ENCODE measurements around the gene ADAMTSL2. TPM values are rescaled to one million over a fixed set of nuclear protein-coding genes. Genes with fewer than 3 reads are reported as not detected.

The ADAMTSL2 gene
- total RNA-seq = under 1 TPM; 0.05 to 0.07 TPM

- CTCF ChIA-PET = interaction anchor here (0.6 to 1.3 kb wide), 4 partner anchors 9 to 208 kb away, joined by 3 to 8 read pairs (median 4); no protein-coding TSS in a partner anchor
- intact Hi-C loops (cut with micrococcal nuclease) = no loop called here
- POLR2A ChIA-PET = no interaction called here
Measured at GRCh38 chr9:133534346-133535291, at the start of gene ADAMTSL2. Gene ADAMTSL2 (plus strand): TSS chr9:133534704. CDS start chr9:133536713, 2,009 bp downstream.

DNA sequence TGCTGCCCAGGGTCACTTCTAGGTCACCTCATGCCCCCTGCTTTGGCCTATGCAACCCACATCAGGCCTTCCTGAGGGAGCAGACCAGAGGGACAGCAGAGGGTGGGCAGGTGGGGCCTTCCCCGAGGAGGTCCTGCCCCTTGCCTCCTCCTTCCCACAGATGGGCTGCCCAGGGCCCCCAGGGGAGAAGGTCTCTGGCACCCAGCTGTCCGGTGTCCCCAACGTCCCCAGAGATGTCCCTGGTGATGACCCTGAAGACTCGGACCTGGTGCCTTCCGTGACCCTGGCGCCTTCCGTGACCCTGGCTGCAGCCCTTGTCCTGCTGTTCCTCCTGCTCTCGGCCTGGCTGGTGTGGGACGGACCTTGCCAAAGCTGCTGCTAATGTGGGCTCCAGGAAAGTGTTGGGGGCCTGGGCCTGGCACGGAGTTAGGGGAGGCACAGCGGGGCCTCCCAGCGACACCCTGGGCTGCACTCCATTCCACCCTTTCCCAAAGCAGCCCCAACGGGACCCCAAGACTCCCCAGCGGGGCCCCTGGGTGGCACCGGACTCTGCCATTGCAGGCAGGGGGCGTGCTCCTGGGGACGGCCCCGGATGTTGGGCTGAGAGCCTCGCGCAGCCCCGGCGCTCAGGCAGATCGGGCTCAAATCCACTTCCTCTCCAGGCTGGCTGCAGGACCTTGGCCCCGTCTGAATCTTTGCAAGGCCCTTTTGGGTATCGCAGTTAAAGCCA lies 48.8 kb upstream of the ADAMTSL2 start:
- no peak overlapping the region for H3K27ac Mint-ChIP-seq

More at GRCh38 chr9:133534346-133535291, at the start of gene ADAMTSL2:
- Mint-ChIP-seq H3K9me3 (no peaks in the 10 kb centered on the region), H3K27me3 (peaks cover 24% of the 10 kb centered on the region), H3K36me3 (no peaks in the 10 kb centered on the region), H3K27ac (no peak within 1 kb of the TSS), H3K4me3 (no peak within 1 kb of the TSS), H3K4me1 (ENCODE audit: low read depth) (peaks cover 6% of the 10 kb centered on the region)
- DNase-seq = peak; percentile 24

GRCh38 chr9:133487331-133487725 lies 47.2 kb upstream of the ADAMTSL2 start:
- no peak for DNase-seq
- Mint-ChIP-seq H3K27me3 (peaks cover 14% of the 10 kb centered on the region), H3K9me3 (no peaks in the 10 kb centered on the region), H3K4me3 (no peak overlapping the region), H3K27ac (no peak overlapping the region), H3K36me3 (no peaks in the 10 kb centered on the region), H3K4me1 (ENCODE audit: low read depth) (no peaks in the 10 kb centered on the region)
- CTCF ChIA-PET = interaction anchor here (0.7 to 4.1 kb wide), 12 partner anchors 9 to 465 kb away, joined by 3 to 40 read pairs (median 5); no protein-coding TSS in a partner anchor
- POLR2A ChIA-PET = no interaction called here
- intact Hi-C loops (cut with micrococcal nuclease) = loop anchor here (2.0 to 10.0 kb wide), 4 partner anchors 133 to 463 kb away; partner anchors contain the start of genes SURF1 and SURF2

More for the DNA sequence above, 48.8 kb upstream of the ADAMTSL2 start:
- Mint-ChIP-seq H3K4me1 (ENCODE audit: low read depth) (no peaks in the 10 kb centered on the region), H3K9me3 (no peaks in the 10 kb centered on the region), H3K27me3 (peaks cover 14% of the 10 kb centered on the region), H3K36me3 (no peaks in the 10 kb centered on the region), H3K4me3 (no peak overlapping the region)
- CTCF ChIA-PET = interaction anchor here (0.7 to 4.1 kb wide), 16 partner anchors 9 to 342 kb away, joined by 3 to 40 read pairs (median 4); partner anchors contain the start of gene CACFD1
- POLR2A ChIA-PET = no interaction called here
- no peak for DNase-seq
- intact Hi-C loops (cut with micrococcal nuclease) = loop anchor here (1.0 to 10.0 kb wide), 5 partner anchors 79 to 461 kb away; partner anchors contain the start of genes SURF1 and SURF2

- H3K36me3 Mint-ChIP-seq = no peaks in the 10 kb centered on the region
- DNase-seq = no peak
- H3K27ac Mint-ChIP-seq = no peak overlapping the region
- peaks cover 14% of the 10 kb centered on the region for H3K27me3 Mint-ChIP-seq
- intact Hi-C loops (cut with micrococcal nuclease) = loop anchor here (10.0 kb wide), 2 partner anchors 134 to 464 kb away; partner anchors contain the start of genes SURF1 and SURF2
- POLR2A ChIA-PET = no interaction called here
- no peaks in the 10 kb centered on the region for H3K9me3 Mint-ChIP-seq
- no peaks in the 10 kb centered on the region for H3K4me1 Mint-ChIP-seq (ENCODE audit: low read depth)
- CTCF ChIA-PET = interaction anchor here (0.9 kb wide), 1 partner anchor 467 kb away, joined by 3 read pairs; no protein-coding TSS in a partner anchor
- H3K4me3 Mint-ChIP-seq = no peak overlapping the region
Measured at GRCh38 chr9:133488686-133489252, 45.7 kb upstream of the ADAMTSL2 start.

GRCh38 chr9:133489253-133490190 lies 45.0 kb upstream of the ADAMTSL2 start:
- no peak overlapping the region for H3K27ac Mint-ChIP-seq
- no peak for DNase-seq
- intact Hi-C loops (cut with micrococcal nuclease) = loop anchor here (10.0 kb wide), 2 partner anchors 135 to 465 kb away; partner anchors contain the start of genes SURF1 and SURF2
- H3K4me1 Mint-ChIP-seq (ENCODE audit: low read depth) = no peaks in the 10 kb centered on the region
- peaks cover 11% of the 10 kb centered on the region for H3K27me3 Mint-ChIP-seq
- POLR2A ChIA-PET = no interaction called here
- CTCF ChIA-PET = no interaction called here
- no peaks in the 10 kb centered on the region for H3K36me3 Mint-ChIP-seq
- no peaks in the 10 kb centered on the region for H3K9me3 Mint-ChIP-seq
- H3K4me3 Mint-ChIP-seq = no peak overlapping the region

DNA sequence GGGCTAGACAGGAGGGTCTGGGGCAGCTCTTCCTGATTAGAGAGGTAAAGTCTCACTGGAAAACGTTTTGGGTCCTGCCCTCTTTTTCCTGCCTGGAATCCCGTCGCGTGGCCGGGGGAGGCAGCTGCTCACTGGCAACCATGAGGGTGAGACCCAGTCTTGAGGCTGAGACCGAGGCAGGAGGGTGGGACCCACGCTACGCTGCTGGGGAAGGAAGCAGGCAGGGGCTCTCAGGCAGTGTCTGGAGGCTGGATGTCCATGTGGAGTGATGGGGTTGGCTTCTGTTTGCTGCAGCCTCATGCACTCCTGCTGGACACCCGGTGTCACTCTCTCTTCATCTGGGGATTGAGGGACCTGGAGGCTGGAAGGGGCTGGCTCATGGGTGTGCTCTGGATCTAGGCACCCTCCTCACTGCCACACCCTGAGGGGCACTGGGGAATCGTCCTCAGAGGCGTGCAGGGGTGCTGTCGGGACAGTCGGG lies 44.3 kb upstream of the ADAMTSL2 start:
- no peak overlapping the region for H3K4me3 Mint-ChIP-seq
- peaks cover 11% of the 10 kb centered on the region for H3K27me3 Mint-ChIP-seq
- H3K27ac Mint-ChIP-seq = no peak overlapping the region
- intact Hi-C loops (cut with micrococcal nuclease) = no loop called here
- DNase-seq = no peak
- H3K4me1 Mint-ChIP-seq (ENCODE audit: low read depth) = no peaks in the 10 kb centered on the region
- no peaks in the 10 kb centered on the region for H3K9me3 Mint-ChIP-seq
- no peaks in the 10 kb centered on the region for H3K36me3 Mint-ChIP-seq
- ChIA-PET POLR2A (no interaction called here), CTCF (no interaction called here)

GRCh38 chr9:133490865-133491655 lies 43.4 kb upstream of the ADAMTSL2 start:
- DNase-seq = no peak
- no peaks in the 10 kb centered on the region for H3K4me1 Mint-ChIP-seq (ENCODE audit: low read depth)
- no peak overlapping the region for H3K4me3 Mint-ChIP-seq
- intact Hi-C loops (cut with micrococcal nuclease) = no loop called here
- peaks cover 11% of the 10 kb centered on the region for H3K27me3 Mint-ChIP-seq
- no peaks in the 10 kb centered on the region for H3K36me3 Mint-ChIP-seq
- ChIA-PET CTCF (no interaction called here), POLR2A (no interaction called here)
- H3K9me3 Mint-ChIP-seq = no peaks in the 10 kb centered on the region
- H3K27ac Mint-ChIP-seq = no peak overlapping the region

DNA sequence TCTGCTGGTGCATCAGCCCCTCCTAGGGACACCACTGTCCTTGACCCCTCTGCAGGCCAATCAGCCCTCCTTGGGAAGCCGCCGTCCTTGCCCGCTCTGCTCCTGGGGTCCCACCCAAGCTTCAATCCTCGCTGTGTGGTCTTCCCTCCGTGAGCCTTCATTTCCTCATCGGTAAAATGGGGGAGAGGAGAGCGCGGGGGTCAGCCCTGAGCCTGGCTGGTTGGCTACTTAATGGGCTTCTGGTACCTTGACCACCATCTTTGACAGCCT lies 42.9 kb upstream of the ADAMTSL2 start:
- ChIA-PET POLR2A (no interaction called here), CTCF (no interaction called here)
- peaks cover 11% of the 10 kb centered on the region for H3K27me3 Mint-ChIP-seq
- H3K4me3 Mint-ChIP-seq = no peak overlapping the region
- H3K9me3 Mint-ChIP-seq = no peaks in the 10 kb centered on the region
- no peak overlapping the region for H3K27ac Mint-ChIP-seq
- no peak for DNase-seq
- H3K4me1 Mint-ChIP-seq (ENCODE audit: low read depth) = no peaks in the 10 kb centered on the region
- intact Hi-C loops (cut with micrococcal nuclease) = no loop called here
- no peaks in the 10 kb centered on the region for H3K36me3 Mint-ChIP-seq

GRCh38 chr9:133492061-133493021 lies 42.2 kb upstream of the ADAMTSL2 start:
- ChIA-PET CTCF (no interaction called here), POLR2A (no interaction called here)
- Mint-ChIP-seq H3K4me3 (no peak overlapping the region), H3K36me3 (no peaks in the 10 kb centered on the region), H3K27ac (no peak overlapping the region), H3K4me1 (ENCODE audit: low read depth) (no peaks in the 10 kb centered on the region), H3K9me3 (no peaks in the 10 kb centered on the region), H3K27me3 (peaks cover 11% of the 10 kb centered on the region)
- DNase-seq = no peak
- intact Hi-C loops (cut with micrococcal nuclease) = no loop called here

DNA sequence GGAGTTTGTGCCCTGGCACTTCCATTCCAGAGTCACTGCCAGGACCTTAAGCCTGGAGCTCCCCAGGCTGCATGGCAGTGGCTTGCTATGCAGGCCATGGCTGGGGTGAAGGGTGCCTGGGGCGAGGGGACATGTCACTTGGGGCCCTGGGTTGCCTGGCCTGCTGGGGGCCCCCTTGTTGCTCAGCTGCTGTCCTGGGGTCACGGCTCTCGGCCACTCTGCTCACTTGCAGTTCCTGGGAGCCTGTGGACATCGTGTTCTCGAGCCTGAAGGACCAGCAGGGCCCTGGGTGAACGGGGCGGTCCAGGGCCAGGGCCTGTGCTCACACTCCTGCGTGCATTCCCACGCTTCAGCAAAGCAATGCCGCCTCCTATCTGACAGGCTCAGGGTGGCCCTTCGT lies 41.1 kb upstream of the ADAMTSL2 start:
- DNase-seq = no peak
- H3K9me3 Mint-ChIP-seq = no peaks in the 10 kb centered on the region
- H3K27ac Mint-ChIP-seq = no peak overlapping the region
- H3K4me3 Mint-ChIP-seq = no peak overlapping the region
- H3K27me3 Mint-ChIP-seq = peaks cover 17% of the 10 kb centered on the region
- intact Hi-C loops (cut with micrococcal nuclease) = no loop called here
- no peaks in the 10 kb centered on the region for H3K36me3 Mint-ChIP-seq
- ChIA-PET POLR2A (no interaction called here), CTCF (no interaction called here)
- H3K4me1 Mint-ChIP-seq (ENCODE audit: low read depth) = no peaks in the 10 kb centered on the region

Data from activated CD4-positive, alpha-beta memory T cell treated with anti-CD3 and anti-CD28 coated beads for 36 hours (primary cell).